K562 (cell line): ENCODE data around the gene OR1I1. TPM values are rescaled to one million over a fixed set of nuclear protein-coding genes. Genes with fewer than 3 reads are reported as not detected.

Source experiments
- ATAC-seq: fragments of 200-7000 bp; cut with Tn5 transposase; 3 replicates; pipeline ENCODE4 v1.9.1; 2020; ENCODE audit warnings: moderate library complexity
- BruUV-seq: library from RNA; stranded (reverse); fragments of 400-500 nt; replicated peaks from 2 replicates; lab custom pipeline; 2021; lab: Mats Ljungman, UMichigan
- CTCF ChIA-PET: fragments of 300-600 bp; formaldehyde crosslinking; extraction: SDS; loops from one replicate; lab custom pipeline; 2021; ENCODE audit warnings: low intra/inter-chr PET ratio; lab: Yijun Ruan, JAX
- POLR2A ChIA-PET: fragments of 300-600, 350-650 bp; sonication (Branson Sonifier 250); formaldehyde crosslinking; extraction: SDS; loops from one replicate; lab custom pipeline; 2021; ENCODE audit warnings: antibody characterized with exemption, inconsistent platforms; lab: Yijun Ruan, JAX
- DNase-seq, 4 experiments: peaks; one replicate each; pipeline versions ENCODE4 v3.0.0 to v3.0.0-alpha.2; 2011 to 2018; ENCODE audit warnings: low spot score in 3 of 4, mixed read lengths in 3 of 4; ENCODE audit errors: extremely low read depth in 1 of 4
- FAIRE-seq: peaks from 2 replicates; lab custom pipeline; 2011; peaks lifted over from hg19 to GRCh38; lab: Jason Lieb, UNC
- H2AFZ ChIP-seq: 2 replicates; pipeline ENCODE4 v1.6.0; 2011; ENCODE audit warnings: low read depth, low read length, control low read depth, inconsistent platforms
- H3K27ac ChIP-seq: fragments of 200-600 bp; 3 replicates; pipeline ENCODE4 v1.8.0; 2011; ENCODE audit warnings: low read depth, mild to moderate bottlenecking, control low read depth, inconsistent platforms, low read length, moderate library complexity, mixed read lengths; ENCODE audit errors: extremely low read depth
- H3K27me3 ChIP-seq, 2 experiments: fragments of 300-600 bp in 1 of 2; 2 replicates in 1 of 2; 3 replicates in 1 of 2; pipeline versions ENCODE4 v1.6.0 to v1.8.0; 2011; ENCODE audit warnings: inconsistent platforms in 2 of 2, low read length in 2 of 2, mild to moderate bottlenecking in 1 of 2, mixed read lengths in 1 of 2, moderate library complexity in 1 of 2; ENCODE audit not compliant: control insufficient read depth in 2 of 2, insufficient read depth in 2 of 2
- H3K36me3 ChIP-seq: fragments of 300-600 bp; 3 replicates; pipeline ENCODE4 v1.8.0; 2011; ENCODE audit warnings: mild to moderate bottlenecking, low read length, inconsistent platforms; ENCODE audit not compliant: control insufficient read depth, insufficient read depth
- H3K4me1 ChIP-seq, 2 experiments: fragments of 200-600 bp in 1 of 2; replicated peaks in 1 of 2; 2 replicates in 1 of 2; 3 replicates in 1 of 2; pipeline versions ENCODE4 v1.5.1 to v1.8.0; 2011; ENCODE audit warnings: inconsistent platforms in 2 of 2, low read length in 2 of 2, mild to moderate bottlenecking in 1 of 2, mixed read lengths in 1 of 2, moderate library complexity in 1 of 2; ENCODE audit not compliant: control insufficient read depth in 2 of 2, insufficient read depth in 2 of 2
- H3K4me2 ChIP-seq: 2 replicates; pipeline ENCODE4 v1.6.1; 2011; ENCODE audit warnings: low read length, control low read depth, inconsistent platforms, mixed read lengths; ENCODE audit not compliant: insufficient read depth
- H3K4me3 ChIP-seq: fragments of 200-600 bp; sonication (generic), shearing (Covaris generic); 2 replicates; pipeline ENCODE4 v1.5.1; 2016; ENCODE audit warnings: control low read depth, inconsistent platforms
- H3K79me2 ChIP-seq: fragments of 200-600 bp; 3 replicates; pipeline ENCODE4 v1.8.0; 2011; ENCODE audit warnings: low read length, inconsistent platforms; ENCODE audit not compliant: control insufficient read depth, insufficient read depth
- H3K9ac ChIP-seq, 2 experiments: 2 replicates each; pipeline versions ENCODE4 v1.6.0 to v1.6.1; 2011; ENCODE audit warnings: low read depth in 2 of 2, low read length in 2 of 2, control low read depth in 1 of 2, inconsistent platforms in 1 of 2, mild to moderate bottlenecking in 1 of 2, mixed read lengths in 1 of 2; ENCODE audit not compliant: insufficient read depth in 1 of 2
- H3K9me1 ChIP-seq: one replicate; pipeline ENCODE4 v1.6.0; 2011; ENCODE audit warnings: inconsistent platforms, mild to moderate bottlenecking, low read length, moderate library complexity; ENCODE audit not compliant: control insufficient read depth, insufficient read depth
- H3K9me3 ChIP-seq: replicated peaks from 2 replicates; pipeline ENCODE4 v1.5.1; 2011; ENCODE audit warnings: low read depth, low read length, inconsistent platforms; ENCODE audit not compliant: control insufficient read depth, insufficient read depth
- H4K20me1 ChIP-seq: replicated peaks from 2 replicates; pipeline ENCODE4 v1.6.1; 2011; ENCODE audit warnings: low read length, inconsistent platforms, mixed read lengths; ENCODE audit not compliant: control insufficient read depth, insufficient read depth
- GMEB1 ChIP-seq: fragments of 250-450 bp; sonication (Bioruptor Pico); IDR thresholded peaks from 2 replicates; pipeline ENCODE4 v1.4.0; 2020; ENCODE audit warnings: mild to moderate bottlenecking
- SIX5 ChIP-seq, 2 experiments: IDR thresholded peaks; 2 replicates each; pipeline ENCODE4 v1.6.1; 2011; ENCODE audit warnings: low read length in 2 of 2, borderline replicate concordance in 1 of 2, low read depth in 1 of 2, mild to moderate bottlenecking in 1 of 2, moderate library complexity in 1 of 2; ENCODE audit not compliant: insufficient read depth in 1 of 2
- TEAD2 ChIP-seq: fragments of 450-650 bp; IDR thresholded peaks from 2 replicates; pipeline ENCODE4 v1.6.1; 2016; ENCODE audit warnings: missing genetic modification characterization, control low read depth, missing compliant biosample characterization
- YY1 ChIP-seq, 3 experiments: IDR thresholded peaks; 2 replicates each; pipeline ENCODE4 v1.6.1; 2011; ENCODE audit warnings: low read length in 2 of 3, mild to moderate bottlenecking in 2 of 3, moderate library complexity in 2 of 3, borderline replicate concordance in 1 of 3, control low read depth in 1 of 3, low read depth in 1 of 3; ENCODE audit not compliant: insufficient read depth in 3 of 3, insufficient replicate concordance in 2 of 3, control insufficient read depth in 1 of 3, insufficient read length in 1 of 3; ENCODE audit errors: extremely low read depth in 1 of 3
- in situ Hi-C: fragments of 300-500 bp; cut with MboI; formaldehyde crosslinking; loops from 4 replicates; pipeline ENCODE4 v1.15.0; 2018; ENCODE audit warnings: inconsistent platforms, mixed read lengths
- intact Hi-C: fragments of 100-400 bp; cut with micrococcal nuclease; formaldehyde crosslinking; loops from 2 replicates; pipeline ENCODE4 v1.14.2; 2022
- polyA plus RNA-seq, 8 experiments: library from polyadenylated mRNA; depleted of rRNA in 4 of 8; stranded (reverse) in 5 of 8; unstranded in 3 of 8; fragments of >200 nt; fragmentation: Nextera tagmentation in 2 of 8; fragmentation: Illumina TruSeq in 1 of 8; extraction: Ambion mirVana in 2 of 8; extraction: Trizol in 1 of 8; gene quantifications; 2 replicates each; pipeline versions ENCODE4 v1.2.1 to v1.2.3, GENCODE V29; 2011 to 2014; ENCODE audit warnings: inconsistent platforms in 1 of 8, missing spikeins in 1 of 8
- total RNA-seq, 7 experiments: library from RNA; depleted of rRNA in 6 of 7; stranded (reverse); fragments of >200 nt in 6 of 7; fragmentation: Illumina TruSeq in 2 of 7; extraction: Trizol in 2 of 7; gene quantifications; 2 replicates each; pipeline versions ENCODE4 v1.2.1 to v1.2.3, GENCODE V29; 2011 to 2021; ENCODE audit warnings: low replicate concordance in 1 of 7
- TF ChIP-seq, protein P1 (sequence below): fragments of 450-650 bp; IDR thresholded peaks from 2 replicates; pipeline ENCODE4 v1.6.1; 2014; ENCODE audit warnings: low read depth, mild to moderate bottlenecking, moderate library complexity, borderline replicate concordance

OR1I1 gene
- total and polyA plus RNA-seq, 9 of the 15 experiments (the other 6 are each of a cell fraction or from before 2014, with no cell fraction given) = not detected

- Histone ChIP-seq H3K36me3 (no peaks in the 10 kb centered on the region), H4K20me1 (no peaks in the 10 kb centered on the region), H3K27me3 (peaks cover 16 to 40% of the 10 kb centered on the region in 2 experiments; a peak in 4 of 5 replicates), H3K9me1 (no peaks in the 10 kb centered on the region), H3K9ac (no peak overlapping the region), H3K27ac (no peak overlapping the region), H3K9me3 (no peaks in the 10 kb centered on the region)
- FAIRE-seq = no peak
- intact Hi-C loops = no loop called here
- in situ Hi-C loops = no loop called here
- POLR2A ChIA-PET = no interaction called here
- TF ChIP-seq, protein P1, sequence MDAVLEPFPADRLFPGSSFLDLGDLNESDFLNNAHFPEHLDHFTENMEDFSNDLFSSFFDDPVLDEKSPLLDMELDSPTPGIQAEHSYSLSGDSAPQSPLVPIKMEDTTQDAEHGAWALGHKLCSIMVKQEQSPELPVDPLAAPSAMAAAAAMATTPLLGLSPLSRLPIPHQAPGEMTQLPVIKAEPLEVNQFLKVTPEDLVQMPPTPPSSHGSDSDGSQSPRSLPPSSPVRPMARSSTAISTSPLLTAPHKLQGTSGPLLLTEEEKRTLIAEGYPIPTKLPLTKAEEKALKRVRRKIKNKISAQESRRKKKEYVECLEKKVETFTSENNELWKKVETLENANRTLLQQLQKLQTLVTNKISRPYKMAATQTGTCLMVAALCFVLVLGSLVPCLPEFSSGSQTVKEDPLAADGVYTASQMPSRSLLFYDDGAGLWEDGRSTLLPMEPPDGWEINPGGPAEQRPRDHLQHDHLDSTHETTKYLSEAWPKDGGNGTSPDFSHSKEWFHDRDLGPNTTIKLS = no peak
- TF ChIP-seq YY1 (IDR thresholded peaks at IDR 0.05; ENCODE audit: borderline replicate concordance in 1 of 3, control insufficient read depth in 1 of 3, extremely low read depth in 1 of 3, insufficient read depth in 3 of 3, insufficient read length in 1 of 3, insufficient replicate concordance in 2 of 3, low read depth in 1 of 3, low read length in 2 of 3) (no peak), SIX5 (IDR thresholded peaks at IDR 0.05; ENCODE audit: borderline replicate concordance in 1 of 2, insufficient read depth in 1 of 2, low read depth in 1 of 2, low read length in 2 of 2) (no peak), TEAD2 (no peak), GMEB1 (CRISPR knock-in tag) (no peak)
- TF ChIP-seq, all 486 proteins: peak for 0
- ATAC-seq (no peak), DNase-seq (no peak)
- no TSS peak for BruUV-seq
- H3K4me2 ChIP-seq = no peak overlapping the region
- no peak overlapping the region for H2AFZ ChIP-seq
- CTCF ChIA-PET = no interaction called here
- H3K4me1 ChIP-seq = no peaks in the 10 kb centered on the region
- H3K79me2 ChIP-seq = no peaks in the 10 kb centered on the region
- H3K4me3 ChIP-seq = no peak overlapping the region
These were observed 55.8 kb downstream of the OR1I1 start for GRCh38 chr19:15137777-15138176.
